ENCODE data around the gene CACNB4.
"Not testable (repeated sequence)": the region's sequence is repeated elsewhere in the genome, so short reads cannot be mapped to it uniquely, and the experiment has no call there.

Gene CACNB4

GRCh38 chr2:152050341-152050740 is 48.5 kb downstream of the CACNB4 start:
- no peak for FAIRE-seq

GRCh38 chr2:152049541-152049940 is 49.3 kb downstream of the CACNB4 start:
- no peak for FAIRE-seq

- no peak for FAIRE-seq
Measured at GRCh38 chr2:152047824-152048471, 50.9 kb downstream of the CACNB4 start.

- no peak for FAIRE-seq
Measured at GRCh38 chr2:152046940-152047339, 51.9 kb downstream of the CACNB4 start.

GRCh38 chr2:152042636-152043615 is 55.9 kb downstream of the CACNB4 start:
- FAIRE-seq, result no peak

- no peak for FAIRE-seq
Measured at GRCh38 chr2:152038441-152038958, 60.3 kb downstream of the CACNB4 start.

- FAIRE-seq, result no peak
Measured at GRCh38 chr2:152037743-152038435, 61.0 kb downstream of the CACNB4 start.

- FAIRE-seq, result peak; percentile 72
Measured at GRCh38 chr2:152036611-152037469, 62.0 kb downstream of the CACNB4 start.

GRCh38 chr2:152034257-152034801 is 64.5 kb downstream of the CACNB4 start:
- no peak for FAIRE-seq

- FAIRE-seq, result no peak
Measured at GRCh38 chr2:152033011-152033925, 65.6 kb downstream of the CACNB4 start.

- no peak for FAIRE-seq
Measured at GRCh38 chr2:152031747-152032306, 67.0 kb downstream of the CACNB4 start.

GRCh38 chr2:152030596-152031328 is 68.1 kb downstream of the CACNB4 start:
- not testable (repeated sequence) for FAIRE-seq

GRCh38 chr2:152028182-152028862 is 70.5 kb downstream of the CACNB4 start:
- FAIRE-seq, result peak; percentile 8

GRCh38 chr2:152025678-152026287 is 73.1 kb downstream of the CACNB4 start:
- peak; percentile 78 for FAIRE-seq

- FAIRE-seq, result no peak
Measured at GRCh38 chr2:152024477-152024876, 74.4 kb downstream of the CACNB4 start.

- no peak for FAIRE-seq
Measured at GRCh38 chr2:152022090-152022489, 76.8 kb downstream of the CACNB4 start.

GRCh38 chr2:152021001-152021400 is 77.8 kb downstream of the CACNB4 start:
- FAIRE-seq, result not testable (repeated sequence)

GRCh38 chr2:152019732-152020131 is 79.1 kb downstream of the CACNB4 start:
- FAIRE-seq, result no peak
